Left cardiac atrium (tissue), 4 donors: ENCODE data around the gene TTC7B. TPM values are rescaled to one million over a fixed set of nuclear protein-coding genes. Genes with fewer than 3 reads are reported as not detected.
A peak's percentile ranks its signal among the peaks of the same experiment; 100 is the strongest.
"Not testable (repeated sequence)": the region's sequence is repeated elsewhere in the genome, so short reads cannot be mapped to it uniquely, and the experiment has no call there.

ENCODE experiments used
- ATAC-seq, 2 donors: fragments of 200-7000 bp; cut with Tn5 transposase; one replicate each; pipeline ENCODE4 v1.9.1; 2020; ENCODE audit warnings: mild to moderate bottlenecking in 2 of 2, moderate library complexity in 2 of 2
- DNase-seq: peaks from one replicate; pipeline ENCODE4 v3.0.0-alpha.2; 2020
- intact Hi-C, 2 donors: fragments of 100-400 bp; cut with DNase I; formaldehyde crosslinking; loops; one replicate each; pipeline versions ENCODE4 v1.14.1 to v1.15.1; 2022 to 2023
- long read RNA-seq: library from polyadenylated mRNA; unstranded; transcript quantifications from one replicate; pipeline ENCODE4 v2.0.0, GENCODE V29; 2021
- total RNA-seq, 2 donors: library from RNA; stranded (reverse); fragmentation: NEBNext Ultra II Directional; extraction: Animal tissue kit (Norgen Biotek cat#: 25700); gene quantifications; one replicate each; pipeline ENCODE4 v1.2.1, GENCODE V29; 2021
- donor health status: DM: no; HTN: yes; CAD: no.
- donor health status: DM: no; HTN: yes; CAD: no; lungs with severe emphysema.
- donor health status: DM: yes; HTN: yes; CAD: no.
- donor health status: Dilated cardiomyopathy.

TTC7B gene, protein sequence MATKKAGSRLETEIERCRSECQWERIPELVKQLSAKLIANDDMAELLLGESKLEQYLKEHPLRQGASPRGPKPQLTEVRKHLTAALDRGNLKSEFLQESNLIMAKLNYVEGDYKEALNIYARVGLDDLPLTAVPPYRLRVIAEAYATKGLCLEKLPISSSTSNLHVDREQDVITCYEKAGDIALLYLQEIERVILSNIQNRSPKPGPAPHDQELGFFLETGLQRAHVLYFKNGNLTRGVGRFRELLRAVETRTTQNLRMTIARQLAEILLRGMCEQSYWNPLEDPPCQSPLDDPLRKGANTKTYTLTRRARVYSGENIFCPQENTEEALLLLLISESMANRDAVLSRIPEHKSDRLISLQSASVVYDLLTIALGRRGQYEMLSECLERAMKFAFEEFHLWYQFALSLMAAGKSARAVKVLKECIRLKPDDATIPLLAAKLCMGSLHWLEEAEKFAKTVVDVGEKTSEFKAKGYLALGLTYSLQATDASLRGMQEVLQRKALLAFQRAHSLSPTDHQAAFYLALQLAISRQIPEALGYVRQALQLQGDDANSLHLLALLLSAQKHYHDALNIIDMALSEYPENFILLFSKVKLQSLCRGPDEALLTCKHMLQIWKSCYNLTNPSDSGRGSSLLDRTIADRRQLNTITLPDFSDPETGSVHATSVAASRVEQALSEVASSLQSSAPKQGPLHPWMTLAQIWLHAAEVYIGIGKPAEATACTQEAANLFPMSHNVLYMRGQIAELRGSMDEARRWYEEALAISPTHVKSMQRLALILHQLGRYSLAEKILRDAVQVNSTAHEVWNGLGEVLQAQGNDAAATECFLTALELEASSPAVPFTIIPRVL
- 10 to 100 TPM; 61.9 to 76.5 TPM for total RNA-seq
- long read RNA-seq, partial matches to known transcripts, result 5 of 9 reads
- long read RNA-seq, other reads (novel, unspliced or antisense), result 4 of 9 reads

DNA sequence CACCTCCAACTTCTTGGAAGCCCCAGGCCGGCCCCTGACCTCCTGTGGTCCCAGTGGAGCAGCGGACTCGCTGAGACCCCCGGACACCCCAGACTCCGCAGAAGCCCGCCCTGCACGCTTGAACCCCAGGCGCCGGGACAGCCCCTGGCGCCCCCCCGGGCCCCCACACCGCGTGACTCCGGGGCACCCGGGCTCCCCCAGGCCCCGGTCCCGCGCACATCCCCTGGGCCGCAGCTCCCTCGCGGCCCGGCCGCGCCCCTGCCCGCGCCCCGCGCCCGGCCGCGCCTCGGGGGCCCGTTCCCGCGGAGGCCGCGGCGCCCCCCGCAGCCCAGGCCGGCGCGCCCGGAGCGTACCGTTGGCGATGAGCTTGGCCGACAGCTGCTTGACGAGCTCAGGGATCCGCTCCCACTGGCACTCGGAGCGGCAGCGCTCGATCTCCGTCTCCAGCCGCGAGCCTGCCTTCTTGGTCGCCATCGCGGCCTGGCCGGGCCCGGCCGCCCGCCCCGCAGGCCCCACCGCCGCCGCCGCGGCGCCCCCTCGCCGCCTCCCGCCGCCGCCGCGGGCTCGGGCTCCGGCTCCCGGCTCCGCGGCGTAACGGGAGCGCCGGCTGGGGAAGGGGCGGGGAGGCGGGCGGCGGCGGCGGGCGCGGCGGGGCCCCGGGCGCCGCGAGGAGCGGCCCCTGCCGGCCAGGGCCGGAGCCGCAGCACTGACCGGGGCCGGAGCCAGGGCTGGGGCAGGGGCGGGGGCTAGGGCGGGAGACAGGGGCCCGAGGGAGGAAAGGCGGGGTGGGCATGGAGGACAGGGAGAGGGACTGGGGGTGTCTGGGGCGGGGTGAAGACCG lies at the start of gene TTC7B:
Gene TTC7B (minus strand): TSS at position 609 of the 841 bp plus-strand sequence. CDS start 135 bp downstream, at position 474.
- peak; percentile 78 to 88 for ATAC-seq
- peak; percentile 61 for DNase-seq
- intact Hi-C loops, result loop anchor here in 1 of 2 donors (5.0 kb wide), 1 partner anchor 54 kb away; no protein-coding TSS in a partner anchor

DNA sequence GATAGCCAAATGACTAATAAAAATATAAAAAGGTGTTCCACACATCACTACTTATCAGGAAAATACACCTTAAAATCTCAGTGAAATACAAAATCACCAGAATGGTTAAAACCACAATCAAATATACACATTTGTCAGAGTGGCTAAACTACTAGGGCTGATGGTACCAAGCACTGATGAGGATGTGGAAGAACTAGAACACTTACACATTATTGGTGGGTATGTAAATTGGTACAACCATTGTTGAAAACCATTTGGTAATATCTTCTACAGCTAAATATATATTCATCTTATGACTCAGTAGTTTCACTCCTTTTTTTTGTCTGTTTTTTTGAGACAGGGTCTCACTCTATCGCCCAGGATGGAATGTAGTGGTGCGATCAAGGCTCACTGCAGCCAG lies 48.5 kb upstream of the TTC7B start:
- intact Hi-C loops, result no loop called here
- ATAC-seq, result no peak
- no peak for DNase-seq

DNA sequence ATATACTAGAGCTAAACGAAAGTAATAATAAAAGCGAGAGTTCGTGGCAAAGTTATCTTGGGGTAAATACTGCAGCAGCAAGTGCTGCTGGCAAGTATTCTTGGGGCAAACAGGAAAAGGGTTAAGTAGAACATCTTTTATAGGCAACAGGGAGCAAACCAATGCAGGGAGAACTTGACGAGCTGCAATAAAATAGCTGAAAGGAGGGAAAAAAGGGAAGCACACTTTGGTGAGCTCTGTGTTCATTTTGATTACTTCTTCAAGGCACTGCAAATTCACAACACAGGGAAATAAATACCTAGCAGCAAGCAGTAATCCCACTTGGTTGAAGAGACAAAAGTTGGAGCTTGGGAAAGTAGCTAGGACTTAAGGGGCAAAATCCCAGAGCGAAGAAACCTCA lies 42.3 kb upstream of the TTC7B start:
- DNase-seq, result no peak
- intact Hi-C loops, result no loop called here
- no peak for ATAC-seq

DNA sequence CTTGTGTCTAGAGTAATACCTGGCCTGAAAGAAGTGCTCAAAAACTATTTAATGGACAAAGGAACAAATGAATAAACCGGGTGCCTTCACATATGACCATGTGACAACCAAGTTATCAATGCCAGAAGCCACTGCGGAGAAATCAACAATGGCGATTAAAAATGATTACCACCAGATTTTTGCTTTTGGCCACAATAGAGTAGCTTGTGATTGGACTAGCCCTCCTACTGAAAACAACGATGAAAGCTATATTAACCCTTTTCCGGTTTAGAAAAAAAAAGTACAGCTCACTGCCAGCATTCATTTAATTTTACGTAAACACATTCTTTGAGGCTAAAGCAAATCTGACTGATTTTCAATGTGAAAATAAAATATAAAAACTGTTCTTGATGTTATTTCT lies 41.6 kb upstream of the TTC7B start:
- ATAC-seq (no peak), DNase-seq (no peak)
- intact Hi-C loops, result no loop called here

DNA sequence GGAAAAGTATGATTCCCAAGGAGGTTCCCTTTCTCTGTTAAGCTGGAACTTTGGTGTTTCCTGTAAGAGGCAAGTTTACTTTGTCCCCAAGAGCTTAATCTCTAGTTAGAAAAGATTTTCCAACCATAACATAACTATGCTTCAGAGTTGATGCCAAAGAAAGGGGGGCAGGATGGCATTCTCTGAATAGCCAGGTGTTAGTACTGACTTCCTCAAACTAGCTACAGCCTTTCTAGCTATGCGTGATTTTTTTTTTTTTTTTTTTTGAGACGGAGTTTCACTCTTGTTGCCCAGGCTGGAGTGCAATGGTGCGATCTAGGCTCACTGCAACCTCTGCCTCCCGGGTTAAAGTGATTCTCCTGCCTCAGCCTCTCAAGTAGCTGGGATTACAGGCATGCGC lies 39.9 kb upstream of the TTC7B start:
- ATAC-seq, DNase-seq, intact Hi-C loops: not testable (repeated sequence)

DNA sequence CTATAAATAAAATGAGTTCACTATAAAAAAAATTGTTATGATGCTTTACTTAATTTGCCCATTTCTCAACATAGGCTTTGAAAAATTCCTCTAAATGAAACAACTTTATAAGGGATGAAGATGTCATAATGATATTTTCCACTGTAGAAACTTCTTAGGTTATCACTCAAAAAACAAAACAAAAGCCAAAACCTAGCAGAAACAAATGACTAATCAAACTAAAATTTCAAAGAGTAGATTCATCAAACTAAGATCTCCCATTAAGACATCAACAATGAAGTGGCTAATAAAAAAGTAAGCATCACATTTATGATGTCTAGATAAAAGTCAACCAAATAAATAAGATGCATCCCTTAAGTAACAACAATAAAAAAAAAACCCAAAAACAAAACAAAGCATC lies 36.9 kb upstream of the TTC7B start:
- intact Hi-C loops, result no loop called here
- no peak for DNase-seq

DNA sequence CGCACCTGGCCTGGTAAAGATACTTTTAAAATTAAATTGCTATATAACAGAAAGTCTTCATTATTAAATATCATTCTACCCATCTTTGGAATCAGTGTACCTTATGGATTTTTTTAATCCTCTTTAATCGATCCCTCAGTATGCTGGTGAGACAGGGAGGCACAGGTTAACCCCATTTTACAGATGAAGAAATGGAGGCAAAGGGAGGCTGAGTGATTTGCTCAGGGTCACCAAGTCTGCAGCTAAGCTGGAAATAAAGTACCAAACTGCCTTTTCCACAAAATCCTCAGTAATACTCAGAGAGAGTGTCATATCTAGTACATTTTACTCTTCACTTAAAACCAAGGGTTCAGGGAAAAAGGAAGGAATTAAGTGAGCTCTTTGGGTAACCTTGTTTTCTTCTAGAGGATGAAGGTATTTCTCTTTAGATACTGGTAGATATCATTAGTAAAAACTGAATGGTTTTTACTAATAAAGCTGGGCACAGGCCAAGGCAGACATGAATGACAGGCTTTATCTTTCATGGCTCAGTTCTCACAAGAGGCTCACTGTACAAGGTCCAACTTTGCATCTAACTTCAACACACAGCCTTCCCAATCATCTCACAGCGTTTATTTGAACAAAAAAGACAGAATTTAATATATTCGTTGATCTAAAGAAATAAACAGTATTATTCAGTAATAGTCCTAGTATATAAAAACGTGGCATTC lies 35.3 kb upstream of the TTC7B start:
- ATAC-seq, result no peak
- intact Hi-C loops, result no loop called here
- DNase-seq, result no peak

More for the DNA sequence above, 36.9 kb upstream of the TTC7B start:
- ATAC-seq, result no peak

DNA sequence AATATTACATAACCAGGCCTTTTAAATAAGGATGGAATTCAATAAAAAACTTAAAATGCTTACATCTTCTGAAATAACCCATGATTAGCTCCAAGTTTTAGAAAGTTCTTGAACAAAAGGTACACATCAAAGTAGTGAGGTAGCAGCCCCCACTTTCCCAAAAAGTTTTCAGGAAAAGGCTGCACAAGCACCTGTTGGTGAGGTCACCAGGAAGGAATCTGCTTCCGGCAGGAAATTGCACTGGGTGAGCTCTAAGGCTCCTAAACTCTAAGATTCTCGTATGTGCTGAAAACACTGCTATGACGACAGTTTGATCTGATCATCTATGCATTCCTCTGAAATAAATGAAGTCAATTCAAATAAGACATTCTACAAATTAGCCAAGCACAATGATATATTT lies 34.3 kb upstream of the TTC7B start:
- intact Hi-C loops, result no loop called here
- ATAC-seq (peak in 1 of 2 donors; percentile 51), DNase-seq (no peak)

DNA sequence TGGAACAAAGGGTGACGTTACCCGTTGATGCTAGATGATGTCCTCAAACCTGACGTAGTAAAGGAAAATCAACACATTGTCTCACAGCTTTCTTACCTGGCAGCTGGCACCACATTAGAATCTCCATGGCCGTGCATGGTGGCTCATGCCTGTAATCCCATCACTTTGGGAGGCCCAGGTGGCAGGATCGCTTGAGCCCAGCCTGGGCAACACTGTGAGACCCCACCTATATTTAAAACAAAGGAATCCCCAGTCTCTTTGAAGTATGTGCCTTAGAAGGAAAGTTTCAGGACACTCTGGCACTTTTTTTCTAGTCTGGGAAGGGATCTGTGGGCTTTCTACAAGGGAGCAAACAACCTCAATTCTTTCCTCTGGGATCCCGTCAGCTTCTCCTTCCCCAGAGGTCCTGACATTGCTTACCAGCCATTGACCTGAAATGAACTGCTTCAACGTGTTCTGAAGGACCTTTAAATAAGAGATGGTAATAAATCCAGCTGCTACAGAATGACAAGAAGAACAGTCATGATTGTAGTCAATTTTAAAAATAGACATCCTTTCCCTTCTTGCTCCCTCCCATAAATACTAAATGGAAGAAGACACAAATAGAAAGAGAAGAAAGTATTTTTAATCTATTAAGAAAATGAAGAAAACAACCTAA lies 33.7 kb upstream of the TTC7B start:
- ATAC-seq, result no peak
- intact Hi-C loops, result no loop called here
- no peak for DNase-seq

DNA sequence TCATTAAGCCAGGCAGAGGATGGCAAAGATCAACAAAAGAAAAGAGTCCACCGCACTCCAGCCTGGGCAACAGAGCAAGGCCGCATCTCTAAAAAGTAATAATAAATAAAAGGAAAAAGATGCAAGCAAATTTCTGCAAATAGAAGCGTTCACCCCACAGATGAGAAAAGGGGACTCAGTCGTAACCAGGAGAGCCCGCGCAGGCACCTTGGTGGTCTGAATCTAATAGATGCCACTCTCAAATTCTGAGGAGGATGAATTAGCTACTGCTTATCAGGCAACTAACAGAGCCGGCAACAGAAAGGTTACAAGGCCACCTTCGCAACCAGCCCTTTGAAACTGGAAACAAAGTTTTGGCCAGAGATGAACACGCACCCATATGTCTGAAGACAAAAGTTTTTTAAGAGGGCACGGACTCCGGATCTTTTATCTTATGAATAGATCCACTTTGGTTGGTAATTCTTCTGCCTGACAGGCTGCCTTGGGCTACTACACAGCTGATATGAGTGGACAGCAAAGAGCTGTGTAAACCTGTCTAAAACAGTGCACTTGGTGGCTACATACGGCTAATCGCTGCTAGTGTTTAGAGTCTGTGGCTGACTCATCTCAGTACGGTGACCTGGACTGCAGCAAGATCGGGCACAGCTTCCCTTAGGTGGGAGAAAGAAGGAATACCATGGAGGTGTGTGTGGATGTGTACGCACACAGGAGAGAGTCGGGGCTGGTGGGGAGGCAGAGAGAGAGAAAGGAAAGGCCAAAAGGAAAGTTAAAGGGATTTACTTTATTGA lies 32.9 kb upstream of the TTC7B start:
- no peak for DNase-seq
- intact Hi-C loops, result no loop called here
- ATAC-seq, result no peak

DNA sequence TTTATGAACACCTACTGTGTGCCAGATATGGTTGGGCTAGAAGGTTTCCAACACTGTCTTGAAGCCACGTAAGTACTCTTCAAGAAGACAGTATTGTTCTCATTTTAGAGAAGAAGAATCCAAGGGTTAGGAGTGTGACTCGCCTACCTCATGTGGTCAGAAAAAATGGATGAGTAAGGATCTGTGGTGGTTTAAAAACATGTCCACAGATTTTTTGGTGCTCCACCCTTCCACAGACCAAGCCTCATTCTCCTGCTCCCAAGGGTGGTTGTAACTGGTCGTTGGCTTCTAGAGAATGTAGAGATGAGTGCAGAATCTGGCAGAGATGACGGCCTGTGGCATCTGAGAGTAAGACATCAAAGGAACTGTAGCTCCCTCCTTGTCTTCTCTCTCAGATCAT lies 30.3 kb upstream of the TTC7B start:
- ATAC-seq, result no peak
- intact Hi-C loops, result no loop called here
- no peak for DNase-seq

DNA sequence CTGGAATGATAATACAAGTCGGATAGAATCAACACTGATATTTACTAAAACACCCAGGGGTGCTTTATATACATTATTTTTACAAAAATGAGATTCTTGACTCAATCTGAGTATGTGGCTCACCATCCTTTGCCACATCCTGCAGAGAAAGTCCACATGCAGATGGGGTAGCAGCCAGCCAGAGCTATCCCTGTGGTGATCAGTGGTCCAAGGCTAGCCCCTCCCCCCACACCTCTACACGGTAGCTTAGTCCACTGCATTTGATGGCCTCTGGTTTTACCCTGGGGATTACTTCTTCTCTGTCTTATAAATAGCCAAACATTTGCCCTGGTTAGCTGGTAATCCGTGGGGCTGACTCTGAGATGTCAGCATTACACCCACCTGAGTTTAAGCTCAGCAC lies 28.1 kb upstream of the TTC7B start:
- DNase-seq (no peak), ATAC-seq (no peak)
- intact Hi-C loops, result no loop called here

DNA sequence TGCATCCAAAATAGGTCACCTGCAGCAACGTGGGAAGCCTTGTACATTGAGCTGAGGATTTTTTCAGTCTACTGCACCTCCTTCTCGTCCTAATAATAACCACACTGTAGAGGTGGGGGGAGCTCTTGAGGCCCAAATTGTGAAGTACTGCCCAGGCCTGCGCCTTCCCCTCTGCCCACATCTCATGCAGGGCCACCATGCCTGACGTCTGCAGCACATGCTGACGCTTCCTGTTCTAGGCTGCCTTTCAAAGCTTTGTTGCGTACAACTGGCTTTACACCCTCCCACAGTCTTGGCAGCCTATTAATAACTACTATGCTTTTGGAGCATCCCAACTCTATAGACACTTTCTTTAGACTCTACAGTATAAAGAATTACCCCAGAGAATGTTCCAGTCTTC lies 26.5 kb upstream of the TTC7B start:
- DNase-seq (no peak), ATAC-seq (no peak)
- intact Hi-C loops, result no loop called here

DNA sequence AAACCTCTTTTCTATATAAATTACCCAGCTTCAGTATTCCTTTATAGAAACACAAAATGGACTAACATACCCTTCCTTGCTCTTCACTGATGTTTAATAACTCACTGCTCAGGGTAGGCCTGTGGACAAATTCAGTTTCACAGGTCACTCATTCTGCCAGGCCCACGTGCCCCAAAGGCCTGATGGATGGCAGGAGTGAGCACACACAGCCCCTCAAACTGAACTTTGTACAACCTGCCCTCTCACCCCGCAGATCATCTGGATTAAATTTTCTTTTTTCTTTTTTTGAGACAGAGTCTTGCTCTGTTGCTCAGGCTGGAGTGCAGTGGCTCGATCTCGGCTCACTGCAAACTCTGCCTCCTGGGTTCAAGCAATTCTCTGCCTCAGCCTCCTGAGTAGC lies 24.4 kb upstream of the TTC7B start:
- DNase-seq, ATAC-seq, intact Hi-C loops: not testable (repeated sequence)

DNA sequence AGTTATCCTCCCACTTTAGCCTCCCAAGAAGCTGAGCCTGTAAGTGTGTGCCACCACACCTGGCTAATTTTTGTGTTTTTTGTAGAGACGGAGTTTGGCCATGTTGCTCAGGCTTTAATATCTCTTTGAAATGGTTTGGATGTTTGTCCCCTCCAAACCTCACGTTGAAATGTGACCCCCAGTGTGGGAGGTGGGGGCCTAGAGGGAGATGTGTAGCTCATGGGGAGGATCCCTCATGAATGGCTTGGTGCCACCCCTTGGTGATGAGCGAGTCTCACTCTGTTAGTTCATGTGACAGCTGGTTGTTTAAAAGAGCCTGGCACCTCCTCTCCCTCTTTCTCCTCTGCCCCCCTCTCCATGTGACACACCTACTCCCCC lies 23.6 kb upstream of the TTC7B start:
- ATAC-seq (no peak), DNase-seq (no peak)
- intact Hi-C loops, result no loop called here

DNA sequence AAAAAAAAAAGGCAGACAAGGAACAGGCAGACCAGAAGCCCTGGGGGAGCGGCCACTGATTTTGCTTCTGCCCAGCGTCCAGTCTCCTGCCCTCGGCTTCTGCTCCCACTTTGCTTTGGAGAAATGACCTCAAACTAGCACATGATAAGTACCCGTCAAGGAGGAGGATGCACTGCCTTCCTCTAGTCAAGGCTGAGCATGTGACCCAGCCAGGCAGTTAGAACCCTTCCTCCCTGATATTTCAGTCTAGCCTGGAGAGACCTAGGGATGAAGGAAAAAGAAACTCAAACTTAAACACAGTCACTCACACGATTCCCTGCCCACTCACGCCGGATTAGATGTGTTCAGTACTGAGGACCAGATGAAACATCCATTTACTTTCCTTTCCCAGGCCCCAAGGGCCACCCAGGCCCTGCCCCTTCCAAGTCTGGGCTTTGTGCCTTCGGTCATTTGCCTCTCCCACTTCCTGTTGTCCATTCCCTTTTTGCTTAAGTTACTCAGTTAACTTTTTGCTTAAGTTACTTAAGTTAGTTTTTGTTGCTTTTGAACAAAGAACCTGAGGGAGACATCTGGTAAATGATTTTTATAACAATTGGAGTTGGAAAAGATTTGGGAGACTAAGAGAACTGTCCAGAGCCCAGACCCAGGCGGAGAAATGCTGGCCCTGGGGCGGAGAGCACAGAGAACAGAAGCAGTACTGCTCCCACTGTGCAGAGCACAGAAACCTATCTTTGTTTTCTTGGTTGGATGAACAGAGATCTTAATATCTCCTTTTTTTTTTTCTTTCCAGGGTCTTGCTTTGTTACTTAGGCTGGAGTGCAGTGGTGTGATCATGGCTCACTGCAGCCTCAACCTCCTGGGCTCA lies 23.0 kb upstream of the TTC7B start:
- ATAC-seq (peak; percentile 90 to 94), DNase-seq (peak; percentile 61)
- intact Hi-C loops, result no loop called here
